IMR-90 (cell line): Measurements from ENCODE around the gene HOMER3. TPM values are rescaled to one million over a fixed set of nuclear protein-coding genes. Genes with fewer than 3 reads are reported as not detected.

Experiments used
- ATAC-seq: fragments of 200-7000 bp; cut with Tn5 transposase; 2 replicates; pipeline ENCODE4 v1.9.1; 2020; ENCODE audit warnings: low read depth, mild to moderate bottlenecking, moderate library complexity
- BruUV-seq: library from RNA; stranded (reverse); fragments of 400-500 nt; replicated peaks from 2 replicates; lab custom pipeline; 2021; lab: Mats Ljungman, UMichigan
- CTCF ChIA-PET: fragments of 300-600 bp; formaldehyde crosslinking; extraction: SDS; loops from one replicate; lab custom pipeline; 2021; ENCODE audit warnings: antibody characterized with exemption; lab: Yijun Ruan, JAX
- POLR2A ChIA-PET: fragments of 300-600 bp; sonication (Branson Sonifier 250); formaldehyde crosslinking; loops from one replicate; lab custom pipeline; 2022; ENCODE audit warnings: antibody characterized with exemption; ENCODE audit not compliant: unreplicated experiment; lab: Charles Lee
- DNase-seq: peaks from one replicate; pipeline ENCODE4 v3.0.0; 2013
- H2AFZ ChIP-seq: replicated peaks from 2 replicates; pipeline ENCODE3; 2013; ENCODE audit warnings: low read length, mild to moderate bottlenecking; ENCODE audit not compliant: poor library complexity
- H2AK5ac ChIP-seq: 2 replicates; pipeline ENCODE4 v1.6.1; 2013; ENCODE audit warnings: low read depth, low read length, inconsistent platforms
- H2AK9ac ChIP-seq: replicated peaks from 2 replicates; pipeline ENCODE3; 2013; ENCODE audit warnings: mild to moderate bottlenecking, low read depth, low read length, moderate library complexity; ENCODE audit not compliant: poor library complexity
- H2BK120ac ChIP-seq: 2 replicates; pipeline ENCODE4 v1.6.1; 2013; ENCODE audit warnings: low read depth, low read length, inconsistent platforms
- H2BK15ac ChIP-seq: 3 replicates; pipeline ENCODE4 v1.6.1; 2013; ENCODE audit warnings: low read depth, low read length, inconsistent platforms
- H2BK20ac ChIP-seq: 2 replicates; pipeline ENCODE4 v1.6.1; 2013; ENCODE audit warnings: low read depth, mild to moderate bottlenecking, inconsistent platforms, low read length, moderate library complexity
- H2BK5ac ChIP-seq: 2 replicates; pipeline ENCODE4 v1.6.1; 2013; ENCODE audit warnings: mild to moderate bottlenecking, low read depth, low read length, inconsistent platforms; ENCODE audit not compliant: poor library complexity, severe bottlenecking
- H3K14ac ChIP-seq: replicated peaks from 2 replicates; pipeline ENCODE4 v1.6.1; 2013; ENCODE audit warnings: low read depth, low read length, inconsistent platforms
- H3K18ac ChIP-seq: 2 replicates; pipeline ENCODE4 v1.6.1; 2013; ENCODE audit warnings: low read depth, low read length, control low read depth
- H3K23ac ChIP-seq: 2 replicates; pipeline ENCODE4 v1.6.1; 2013; ENCODE audit warnings: low read depth, low read length, inconsistent platforms
- H3K27ac ChIP-seq: 2 replicates; pipeline ENCODE4 v1.5.1; 2013; ENCODE audit warnings: mild to moderate bottlenecking, control low read depth, low read length; ENCODE audit not compliant: insufficient read depth
- H3K27me3 ChIP-seq: 2 replicates; pipeline ENCODE4 v1.6.1; 2013; ENCODE audit warnings: low read length; ENCODE audit not compliant: control insufficient read depth, insufficient read depth
- H3K36me3 ChIP-seq: 2 replicates; pipeline ENCODE4 v1.6.1; 2013; ENCODE audit warnings: low read length, mixed read lengths; ENCODE audit not compliant: control insufficient read depth, insufficient read depth
- H3K4ac ChIP-seq: 2 replicates; pipeline ENCODE4 v1.6.1; 2013; ENCODE audit warnings: low read depth, low read length, inconsistent platforms
- H3K4me1 ChIP-seq: 2 replicates; pipeline ENCODE4 v1.6.1; 2013; ENCODE audit warnings: low read length, mixed read lengths; ENCODE audit not compliant: control insufficient read depth, insufficient read depth
- H3K4me2 ChIP-seq: 2 replicates; pipeline ENCODE4 v1.6.1; 2013; ENCODE audit warnings: low read depth, mild to moderate bottlenecking, control low read depth, low read length, moderate library complexity
- H3K4me3 ChIP-seq: 2 replicates; pipeline ENCODE4 v1.5.1; 2013; ENCODE audit warnings: low read depth, mild to moderate bottlenecking, control low read depth, low read length, moderate library complexity; ENCODE audit not compliant: insufficient read depth
- H3K56ac ChIP-seq: 2 replicates; pipeline ENCODE4 v1.6.1; 2013; ENCODE audit warnings: low read length, inconsistent platforms; ENCODE audit not compliant: insufficient read depth; ENCODE audit errors: extremely low read depth
- H3K79me1 ChIP-seq, 2 experiments: 2 replicates each; pipeline ENCODE4 v1.6.1; 2013; ENCODE audit warnings: low read length in 2 of 2, inconsistent platforms in 1 of 2, low read depth in 1 of 2
- H3K9ac ChIP-seq: 2 replicates; pipeline ENCODE4 v1.6.1; 2013; ENCODE audit warnings: low read depth, low read length, control low read depth
- H3K9me1 ChIP-seq: 2 replicates; pipeline ENCODE4 v1.6.1; 2013; ENCODE audit warnings: low read length, inconsistent platforms; ENCODE audit not compliant: insufficient read depth
- H3K9me3 ChIP-seq: 2 replicates; pipeline ENCODE4 v1.6.1; 2013; ENCODE audit warnings: low read length; ENCODE audit not compliant: control insufficient read depth, insufficient read depth
- H4K20me1 ChIP-seq: 2 replicates; pipeline ENCODE4 v1.6.1; 2013; ENCODE audit warnings: low read length, inconsistent platforms; ENCODE audit not compliant: insufficient read depth
- H4K5ac ChIP-seq: 2 replicates; pipeline ENCODE4 v1.6.1; 2013; ENCODE audit warnings: mild to moderate bottlenecking, low read depth, low read length, control low read depth
- H4K8ac ChIP-seq, 2 experiments: 2 replicates each; pipeline ENCODE4 v1.6.1; 2013; ENCODE audit warnings: low read depth in 2 of 2, low read length in 2 of 2, control low read depth in 1 of 2, inconsistent platforms in 1 of 2
- H4K91ac ChIP-seq: 2 replicates; pipeline ENCODE4 v1.6.1; 2013; ENCODE audit warnings: low read depth, low read length, inconsistent platforms; ENCODE audit not compliant: insufficient read depth
- CEBPB ChIP-seq: IDR thresholded peaks from 2 replicates; pipeline ENCODE4 v1.6.1; 2012; ENCODE audit warnings: low read depth, low read length, improper control_type of control experiment
- CHD1 ChIP-seq: IDR thresholded peaks from 2 replicates; pipeline ENCODE4 v1.6.1; 2012; ENCODE audit warnings: low read depth, low read length, improper control_type of control experiment
- MAFK ChIP-seq: IDR thresholded peaks from 2 replicates; pipeline ENCODE4 v1.6.1; 2012; ENCODE audit warnings: low read depth, low read length, improper control_type of control experiment
- MAZ ChIP-seq: IDR thresholded peaks from 2 replicates; pipeline ENCODE4 v1.6.1; 2012; ENCODE audit warnings: low read depth, mild to moderate bottlenecking, low read length, improper control_type of control experiment, moderate library complexity, borderline replicate concordance
- MXI1 ChIP-seq: IDR thresholded peaks from 2 replicates; pipeline ENCODE4 v1.6.1; 2012; ENCODE audit warnings: low read depth, mild to moderate bottlenecking, low read length, moderate library complexity, borderline replicate concordance
- NFE2L2 ChIP-seq: fragments of 150-350 bp; IDR thresholded peaks from 2 replicates; pipeline ENCODE4 v1.6.1; 2016; ENCODE audit warnings: low read depth, mild to moderate bottlenecking, low read length
- RFX5 ChIP-seq: IDR thresholded peaks from 2 replicates; pipeline ENCODE4 v1.8.0; 2012; ENCODE audit warnings: low read depth, mild to moderate bottlenecking, low read length, moderate library complexity
- USF2 ChIP-seq: fragments of 150-350 bp; IDR thresholded peaks from 2 replicates; pipeline ENCODE4 v1.6.1; 2017; ENCODE audit warnings: mild to moderate bottlenecking, antibody characterized with exemption, low read length, low read depth
- WGBS, 2 experiments: methylation state at CpG; one replicate each; pipeline versions ENCODE4 v1.1.5 to v1.1.7; 2013; ENCODE audit warnings: missing lambda C conversion rate in 2 of 2; ENCODE audit not compliant: insufficient read length in 1 of 2; ENCODE audit errors: extremely low coverage in 2 of 2; 5-methylcytosine and 5-hydroxymethylcytosine counted together
- dilution Hi-C: fragments of 300-500 bp; cut with HindIII; formaldehyde crosslinking; loops from one replicate; pipeline ENCODE4 v1.14.3; 2018; ENCODE audit warnings: low sequenced_read_pairs; ENCODE audit not compliant: unreplicated experiment
- in situ Hi-C: fragments of 300-500 bp; cut with MboI; formaldehyde crosslinking; loops from 3 replicates; pipeline ENCODE4 v1.14.3; 2019; ENCODE audit warnings: low sequenced_read_pairs, inconsistent platforms, mixed read lengths
- intact Hi-C: fragments of 100-400 bp; cut with micrococcal nuclease; formaldehyde crosslinking; loops from 2 replicates; pipeline ENCODE4 v1.10.0; 2022
- polyA plus RNA-seq, 3 experiments: library from polyadenylated mRNA; depleted of rRNA; stranded (reverse); fragments of >200 nt; gene quantifications; 2 replicates each; pipeline ENCODE4 v1.2.3, GENCODE V29; 2012; ENCODE audit warnings: low replicate concordance in 1 of 3
- total RNA-seq: library from RNA; depleted of rRNA; stranded (reverse); fragments of >200 nt; gene quantifications from 2 replicates; pipeline ENCODE4 v1.2.3, GENCODE V29; 2012
- TF ChIP-seq, protein P1 (sequence below): fragments of 150-350 bp; IDR thresholded peaks from 2 replicates; pipeline ENCODE4 v1.6.1; 2016; ENCODE audit warnings: low read depth, mild to moderate bottlenecking, low read length, moderate library complexity, borderline replicate concordance

HOMER3 gene
- total and polyA plus RNA-seq, 2 of the 4 experiments (the other 2 are of a cell fraction): 53.4 to 77.0 TPM

DNA sequence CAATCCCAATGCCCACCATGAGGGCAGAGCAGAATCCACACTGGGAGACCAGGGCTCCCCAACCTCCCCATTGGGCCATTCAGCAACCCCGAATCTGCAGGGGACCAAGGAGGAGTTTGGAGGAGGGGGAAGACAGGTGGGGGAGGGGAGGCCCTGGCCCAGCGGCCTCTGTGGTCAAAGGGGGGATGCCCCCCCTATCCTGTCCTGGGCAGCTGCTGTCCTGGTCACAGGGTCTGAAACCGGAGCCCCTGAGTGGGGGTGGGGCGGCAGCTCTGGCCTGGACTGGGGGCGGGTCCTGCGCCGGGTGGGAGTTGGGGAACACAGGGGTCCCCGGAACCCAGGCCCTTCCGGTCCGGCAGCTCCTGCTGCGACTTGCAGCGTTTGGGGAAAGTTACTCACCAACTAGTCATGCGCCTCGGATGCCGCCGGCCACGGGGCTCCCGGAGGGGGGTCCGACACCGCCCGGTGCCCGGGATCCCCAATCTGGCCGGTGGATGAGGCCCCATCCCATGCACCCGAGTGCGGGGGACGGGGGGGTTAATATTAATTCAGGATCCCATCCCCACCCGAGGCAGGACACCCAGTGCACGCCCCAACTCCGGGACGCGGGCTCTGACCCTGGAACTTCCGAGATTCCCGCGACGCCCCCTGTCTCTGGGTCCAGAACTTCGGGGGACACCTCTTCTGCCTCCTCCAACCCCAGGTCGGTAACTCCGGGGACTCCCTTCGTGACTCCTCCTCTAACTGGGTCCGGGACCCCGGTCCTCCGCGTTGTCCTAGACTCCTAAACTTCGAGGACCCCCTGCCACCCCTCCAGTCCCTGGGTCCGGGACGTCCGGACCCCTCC is 872 bp downstream of the HOMER3 start:
- no peaks in the 10 kb centered on the region for H3K27me3 ChIP-seq
- peaks cover 6% of the 10 kb centered on the region for H3K4me1 ChIP-seq
- peak overlapping the region; percentile 92 for H3K9ac ChIP-seq
- peak overlapping the region; percentile 56; the same call in 2 of the 3 replicates for H2BK15ac ChIP-seq
- WGBS, 2 experiments: 1% methylated on average over 18 of the region's 47 CpGs; no CpG with 5 or more reads in 1 of the 2 experiments
- peaks cover 16% of the 10 kb centered on the region; the same call in 1 of the 2 replicates for H4K20me1 ChIP-seq
- H2BK20ac ChIP-seq: no peak overlapping the region
- ATAC-seq: peak; percentile 62
- dilution Hi-C loops (no loop called here), intact Hi-C loops (loop anchor here (1.0 kb wide), 1 partner anchor 46 kb away; no protein-coding TSS in a partner anchor), in situ Hi-C loops (loop anchor here (5.0 kb wide), 1 partner anchor 47 kb away; no protein-coding TSS in a partner anchor)
- peak overlapping the region; percentile 90 for H3K56ac ChIP-seq
- DNase-seq: peak; percentile 46
- peak overlapping the region; percentile 76 for H3K18ac ChIP-seq
- H2AK5ac ChIP-seq: peak overlapping the region; percentile 96
- H2AFZ ChIP-seq: peak overlapping the region; percentile 92
- no peak for TF ChIP-seq RFX5
- TF ChIP-seq, protein P1, sequence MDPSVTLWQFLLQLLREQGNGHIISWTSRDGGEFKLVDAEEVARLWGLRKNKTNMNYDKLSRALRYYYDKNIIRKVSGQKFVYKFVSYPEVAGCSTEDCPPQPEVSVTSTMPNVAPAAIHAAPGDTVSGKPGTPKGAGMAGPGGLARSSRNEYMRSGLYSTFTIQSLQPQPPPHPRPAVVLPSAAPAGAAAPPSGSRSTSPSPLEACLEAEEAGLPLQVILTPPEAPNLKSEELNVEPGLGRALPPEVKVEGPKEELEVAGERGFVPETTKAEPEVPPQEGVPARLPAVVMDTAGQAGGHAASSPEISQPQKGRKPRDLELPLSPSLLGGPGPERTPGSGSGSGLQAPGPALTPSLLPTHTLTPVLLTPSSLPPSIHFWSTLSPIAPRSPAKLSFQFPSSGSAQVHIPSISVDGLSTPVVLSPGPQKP: no peak
- TF ChIP-seq MAFK: no peak
- peak; percentile 23; the same call in 1 of the 2 replicates for TF ChIP-seq MXI1
- TF ChIP-seq MAZ: peak; percentile 51; the same call in 1 of the 2 replicates
- no peak for TF ChIP-seq USF2
- no peak for TF ChIP-seq CEBPB
- no peak for TF ChIP-seq NFE2L2
- no peak for TF ChIP-seq CHD1
- H4K8ac ChIP-seq: peak overlapping the region; percentile 75 to 91
- H2BK5ac ChIP-seq: peak overlapping the region; percentile 73
- H2BK120ac ChIP-seq: peak overlapping the region; percentile 48
- no peaks in the 10 kb centered on the region for H3K9me3 ChIP-seq
- ChIA-PET CTCF (no interaction called here), POLR2A (no interaction called here)
- H3K4me3 ChIP-seq: peak overlapping the region; percentile 73
- H2AK9ac ChIP-seq: peak overlapping the region; percentile 99
- peak overlapping the region; percentile 82 for H3K4ac ChIP-seq
- H3K23ac ChIP-seq: peak overlapping the region; percentile 98
- H4K91ac ChIP-seq: peak overlapping the region; percentile 85
- peaks cover 18% of the 10 kb centered on the region for H3K36me3 ChIP-seq
- H3K79me1 ChIP-seq: peaks cover 13 to 43% of the 10 kb centered on the region in 2 experiments
- peak overlapping the region; percentile 98 for H3K14ac ChIP-seq
- BruUV-seq: no TSS peak
- peaks cover 10% of the 10 kb centered on the region for H3K9me1 ChIP-seq
- peak overlapping the region; percentile 74 for H3K27ac ChIP-seq
- H4K5ac ChIP-seq: peak overlapping the region; percentile 54
- peak overlapping the region; percentile 91 for H3K4me2 ChIP-seq
